Right lobe of liver (tissue), 4 donors: ENCODE measurements around the gene ST3GAL2.
"Not testable (repeated sequence)": the region's sequence is repeated elsewhere in the genome, so short reads cannot be mapped to it uniquely, and the experiment has no call there.

ENCODE experiments used
- CTCF ChIP-seq, 4 donors: fragments of 200-600 bp in 3 of 4; fragments of 450-650 bp in 1 of 4; IDR thresholded peaks; one replicate each; pipeline versions ENCODE4 v1.5.1 to v1.8.0; 2016 to 2022; ENCODE audit warnings: antibody characterized with exemption in 4 of 4, mild to moderate bottlenecking in 2 of 4
- POLR2A ChIP-seq: fragments of 450-650 bp; IDR thresholded peaks from one replicate; pipeline ENCODE4 v1.6.1; 2017; ENCODE audit warnings: antibody characterized with exemption, mild to moderate bottlenecking
- donor health status: DM: no; HTN: no; CAD: no.
- donor health status: DM: no; HTN: no; CAD: no.
- donor health status: DM: no; HTN: yes; CAD: no.

DNA sequence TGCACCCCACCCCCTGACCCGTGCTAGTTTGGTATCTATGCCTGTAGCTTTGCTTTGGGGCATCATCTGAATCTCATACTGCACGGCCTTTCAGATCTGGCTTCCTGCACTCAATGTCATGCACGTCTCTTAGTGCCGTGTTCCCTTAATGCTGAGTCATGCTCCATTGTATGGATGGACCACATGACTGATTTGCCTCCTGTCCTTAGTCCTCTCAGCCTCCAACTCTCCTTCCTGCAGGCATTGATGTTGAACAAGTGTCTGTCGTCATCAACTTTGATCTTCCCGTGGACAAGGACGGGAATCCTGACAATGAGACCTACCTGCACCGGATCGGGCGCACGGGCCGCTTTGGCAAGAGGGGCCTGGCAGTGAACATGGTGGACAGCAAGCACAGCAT lies 106.2 kb downstream of the ST3GAL2 start:
- not testable (repeated sequence) for TF ChIP-seq POLR2A; CTCF (IDR thresholded peaks at IDR 0.05)
